Renal cortex interstitium (tissue), 11 donors: ENCODE data around the gene NDUFA11. TPM values are rescaled to one million over a fixed set of nuclear protein-coding genes. Genes with fewer than 3 reads are reported as not detected.

ENCODE experiments used
- DNase-seq, 11 donors: peaks; one replicate each; pipeline ENCODE4 v3.0.0-alpha.2; 2013; ENCODE audit warnings: low read depth in 9 of 11, low spot score in 4 of 11; ENCODE audit errors: extremely low read depth in 1 of 11
- polyA plus RNA-seq, 3 donors: library from polyadenylated mRNA; unstranded; fragments of 120-200 nt; gene quantifications; one replicate each; pipeline ENCODE4 v1.2.1, GENCODE V29; 2013; ENCODE audit not compliant: insufficient read length in 3 of 3

The NDUFA11 gene
- polyA plus RNA-seq, 3 donors, result 130 to 197 (median 179) TPM

DNA sequence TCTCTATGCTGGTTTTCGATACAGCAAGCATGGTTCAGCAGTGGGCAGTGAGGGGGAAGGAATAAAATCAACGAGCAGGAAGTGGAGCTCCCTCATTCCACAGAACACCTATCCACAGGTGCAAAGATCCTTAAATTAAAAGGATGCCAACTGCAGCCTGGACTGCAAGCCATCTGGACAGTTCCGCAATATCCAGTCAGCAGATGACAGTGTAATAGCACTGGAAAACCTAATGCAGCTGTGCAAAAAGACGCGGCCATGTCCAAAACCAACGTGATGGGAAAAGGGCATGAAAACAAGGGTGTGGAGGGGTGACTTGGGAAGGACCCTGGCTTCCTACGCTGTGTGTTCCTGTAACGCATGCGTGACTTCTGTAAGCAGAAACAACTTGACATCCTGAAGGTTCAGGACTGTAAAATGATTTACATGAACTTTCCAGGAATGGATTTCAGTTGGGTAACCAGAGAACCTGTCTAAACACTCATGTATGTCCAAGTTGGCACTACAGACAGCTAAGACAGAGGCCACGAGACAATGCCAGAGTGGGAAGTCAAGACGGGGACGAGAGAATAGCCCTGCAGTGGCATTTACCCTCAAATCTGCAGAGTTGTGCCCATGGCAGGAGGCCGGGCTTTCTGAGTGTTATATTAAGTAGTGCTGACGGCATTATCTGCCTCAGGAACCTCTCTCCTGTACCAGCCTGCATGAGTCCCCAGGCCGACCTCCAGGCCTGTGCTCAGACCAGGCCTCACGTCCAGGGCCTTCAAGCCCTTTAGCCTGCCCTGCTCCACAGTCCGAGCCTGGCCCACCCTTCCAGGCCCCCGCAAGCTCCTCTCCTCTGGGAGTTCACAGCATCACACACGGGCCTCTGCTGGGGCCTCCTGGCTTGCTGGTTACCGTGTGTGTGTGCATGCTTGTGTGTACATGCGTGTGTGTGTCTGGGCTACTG is 36.9 kb upstream of the NDUFA11 start:
- no peak for DNase-seq

DNA sequence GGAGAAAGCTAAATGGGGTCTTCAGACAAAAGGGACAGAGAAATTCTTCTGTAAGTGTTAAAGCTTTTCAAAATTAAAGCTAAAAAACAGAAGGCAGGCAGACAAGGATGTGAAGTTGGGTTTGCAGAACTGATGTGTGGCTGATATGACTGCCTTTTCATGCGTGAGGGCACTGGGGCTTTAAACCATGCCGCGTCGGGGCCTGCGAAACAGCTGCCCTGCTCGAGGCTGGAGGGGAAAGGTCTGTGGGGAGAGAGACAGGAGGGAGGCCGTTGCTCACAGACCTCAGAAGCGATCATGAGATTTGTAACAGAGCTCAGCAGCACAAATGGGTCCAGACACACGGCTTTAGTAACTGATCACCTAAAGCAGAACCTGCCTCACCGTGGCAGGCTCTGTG is 34.0 kb upstream of the NDUFA11 start:
- DNase-seq, result no peak

DNA sequence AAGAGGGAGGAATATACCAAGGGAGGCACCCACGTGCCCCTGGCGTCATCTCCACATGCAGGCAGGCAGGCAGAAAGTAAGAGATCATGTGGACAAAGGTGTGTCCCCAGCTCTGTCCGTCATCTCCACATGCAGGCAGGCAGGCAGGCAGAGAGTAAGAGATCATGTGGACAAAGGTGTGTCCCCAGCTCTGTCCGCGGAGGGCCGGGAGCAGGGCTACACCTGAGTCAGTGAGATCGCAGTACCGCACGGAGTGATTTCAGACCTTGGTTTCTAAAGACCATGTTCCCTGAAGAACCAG is 32.7 kb upstream of the NDUFA11 start:
- DNase-seq, result no peak

DNA sequence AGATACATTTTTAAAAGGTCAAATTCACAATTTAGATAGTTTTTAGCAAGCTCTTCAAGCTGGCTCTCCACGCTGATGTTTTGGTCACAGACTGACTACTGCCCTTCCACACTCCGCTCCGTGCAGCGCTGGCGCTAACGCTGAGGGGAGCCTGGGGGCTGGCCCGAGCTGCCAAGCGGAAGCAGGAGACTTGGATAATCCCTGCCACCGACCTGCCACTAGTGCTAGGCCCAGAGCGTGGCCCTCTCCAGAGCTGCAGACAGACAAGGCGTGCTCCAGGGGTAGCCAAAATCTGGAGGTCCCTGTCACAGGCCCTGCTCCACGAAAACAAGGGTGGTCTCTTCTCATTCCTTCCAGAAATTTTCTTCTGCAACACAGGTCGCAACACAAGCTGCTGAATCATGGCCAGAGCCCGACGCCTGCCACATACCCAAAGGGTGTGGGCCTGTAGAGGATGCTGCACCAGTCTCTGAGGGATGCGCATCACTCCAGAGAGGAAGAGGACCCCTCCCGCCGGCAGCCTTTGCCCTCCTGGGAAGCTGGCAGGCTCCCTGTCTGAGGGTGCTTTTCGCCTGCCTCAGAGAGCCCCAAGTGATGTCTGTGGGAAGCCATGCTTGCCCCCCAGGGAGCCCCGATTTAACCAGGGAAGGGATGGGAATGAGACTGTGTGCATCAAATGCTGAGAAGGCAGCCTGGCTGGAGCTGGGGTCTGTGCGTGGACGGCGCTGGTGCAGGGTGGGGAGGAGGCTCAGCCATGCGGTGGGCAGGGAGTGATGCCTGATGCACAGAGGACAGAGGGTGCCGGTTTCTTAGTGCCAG is 32.1 kb upstream of the NDUFA11 start:
- DNase-seq, result no peak

DNA sequence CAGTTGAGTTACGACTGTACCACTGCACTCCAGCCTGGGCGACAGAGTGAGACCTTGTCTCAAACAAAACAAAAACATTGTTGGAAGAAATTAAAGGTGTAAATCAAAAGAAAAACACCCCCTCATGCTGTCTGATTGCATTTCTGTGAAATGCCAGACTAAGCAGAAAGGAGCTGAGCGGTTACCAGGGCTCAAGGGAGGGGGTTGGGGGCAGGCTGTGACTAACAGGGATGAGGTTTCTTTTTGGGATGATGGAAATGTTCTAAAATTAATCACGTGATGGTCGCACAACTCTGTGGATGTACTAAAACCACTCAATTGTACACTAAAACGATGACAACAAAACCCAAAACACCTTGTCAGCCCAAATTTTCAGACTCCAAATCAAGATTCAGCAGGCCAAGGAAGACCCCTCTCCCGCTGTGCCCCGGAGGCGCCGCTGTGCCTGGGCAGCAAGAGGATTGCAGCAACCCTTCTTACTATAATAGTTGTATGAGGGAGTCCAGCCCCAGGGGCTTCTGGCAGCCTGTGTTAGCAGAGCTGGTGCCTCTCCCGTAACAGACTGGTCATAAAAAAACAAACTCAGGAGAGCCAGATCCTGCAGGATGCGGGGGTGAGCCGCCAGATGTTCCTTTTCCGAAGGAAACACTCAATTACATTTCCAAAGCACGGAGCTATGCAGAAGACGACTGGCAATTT is 31.3 kb upstream of the NDUFA11 start:
- DNase-seq, result peak in 1 of 11 donors; percentile 69

DNA sequence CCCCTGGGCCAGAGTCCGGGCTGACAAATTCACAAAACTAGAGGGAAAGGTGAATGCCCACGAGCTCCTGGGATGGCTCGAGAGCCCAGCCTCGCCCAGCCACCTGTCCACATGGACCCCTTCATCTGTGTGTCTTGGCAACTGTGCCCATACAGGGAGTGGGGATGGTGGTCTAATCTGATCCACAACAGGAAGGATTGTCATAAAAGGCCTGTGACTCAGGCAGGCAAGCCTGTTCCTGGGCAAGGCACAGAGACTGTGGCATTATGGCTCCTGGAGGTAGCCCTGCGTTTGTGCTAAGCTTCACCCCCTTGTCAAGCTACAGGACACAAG is 30.4 kb upstream of the NDUFA11 start:
- no peak for DNase-seq

DNA sequence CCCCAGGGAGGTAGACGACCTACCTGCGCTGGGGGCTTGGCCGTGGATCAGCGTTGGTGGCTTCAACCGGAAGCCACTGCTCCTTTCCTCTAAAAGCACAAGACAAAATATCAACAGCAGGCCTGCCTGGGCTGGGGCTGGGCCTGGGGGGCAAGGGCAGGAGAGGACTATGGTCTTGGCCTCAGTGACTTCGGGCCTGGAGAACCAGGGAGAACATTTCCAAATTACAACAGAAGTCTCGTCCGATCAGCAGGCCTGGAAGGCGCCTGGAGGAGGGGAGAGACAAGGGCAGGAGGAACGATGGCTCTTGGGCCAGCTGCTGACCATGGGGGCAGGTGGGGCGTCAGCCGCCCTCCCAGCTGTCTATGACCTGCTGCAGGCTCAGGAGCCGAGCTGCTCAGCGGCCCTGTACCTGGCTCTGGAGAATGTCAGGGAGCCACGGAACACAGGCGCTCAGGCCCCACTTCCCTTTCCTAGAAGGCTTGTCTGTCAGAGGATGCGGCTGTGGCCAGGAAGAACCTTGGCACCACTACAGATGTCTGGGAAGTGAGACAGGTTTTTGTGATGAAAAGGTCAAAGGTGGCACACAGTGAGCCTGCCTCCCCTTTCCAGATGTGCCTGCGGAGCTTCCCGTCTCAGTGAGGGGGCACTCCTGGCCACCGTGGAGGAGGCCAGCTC is 29.9 kb upstream of the NDUFA11 start:
- DNase-seq, result no peak

DNA sequence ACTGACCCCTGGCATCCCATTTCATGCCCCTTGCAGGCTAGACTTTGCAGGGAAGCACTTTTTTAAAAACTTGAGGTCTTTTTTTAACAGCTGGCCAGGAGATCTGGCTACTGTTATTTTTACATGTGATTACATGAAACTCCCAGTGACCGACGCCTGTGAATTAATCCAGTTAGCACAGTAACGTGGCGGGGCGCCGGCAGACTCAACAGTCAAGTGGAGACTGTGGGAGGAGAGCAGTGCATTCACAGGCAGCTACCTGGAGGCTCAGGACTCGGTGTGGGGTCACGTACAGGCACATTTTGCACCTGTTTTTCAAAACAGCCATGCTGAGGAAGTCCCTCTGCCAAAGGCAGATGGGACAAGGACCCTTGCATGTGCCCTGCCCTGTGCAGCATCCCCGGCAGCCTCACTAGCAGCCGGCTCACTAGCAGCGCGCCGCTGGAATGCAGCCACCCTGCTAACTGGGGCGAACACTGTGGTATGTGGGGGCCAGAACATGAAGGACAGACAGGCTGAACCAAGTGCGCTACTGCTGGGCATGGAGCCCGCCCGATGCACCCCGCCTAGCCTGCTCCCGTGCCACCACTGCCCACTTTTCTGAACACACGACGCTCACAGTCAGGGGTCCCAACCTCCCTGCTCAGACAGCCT is 29.1 kb upstream of the NDUFA11 start:
- DNase-seq, result no peak

DNA sequence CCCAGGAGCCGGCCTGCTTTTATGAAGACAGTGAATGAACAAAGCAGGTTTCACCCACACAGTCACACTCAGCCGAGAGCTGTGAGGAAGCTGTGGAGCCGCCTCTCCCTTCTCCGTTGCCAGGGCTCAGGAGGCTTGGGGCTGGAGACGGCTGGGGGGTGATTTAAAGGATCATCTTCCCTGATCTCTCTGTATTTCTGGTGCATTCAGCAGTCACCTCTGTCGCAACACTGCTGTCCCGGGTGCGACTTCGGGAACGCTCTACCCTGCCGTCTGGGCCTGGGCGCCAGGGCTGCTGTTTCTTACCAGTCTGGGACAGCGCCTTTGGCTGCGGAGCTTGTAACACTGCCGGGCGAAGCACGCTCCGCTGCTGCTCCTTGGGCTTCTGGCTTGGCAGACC is 28.6 kb upstream of the NDUFA11 start:
- DNase-seq, result no peak

DNA sequence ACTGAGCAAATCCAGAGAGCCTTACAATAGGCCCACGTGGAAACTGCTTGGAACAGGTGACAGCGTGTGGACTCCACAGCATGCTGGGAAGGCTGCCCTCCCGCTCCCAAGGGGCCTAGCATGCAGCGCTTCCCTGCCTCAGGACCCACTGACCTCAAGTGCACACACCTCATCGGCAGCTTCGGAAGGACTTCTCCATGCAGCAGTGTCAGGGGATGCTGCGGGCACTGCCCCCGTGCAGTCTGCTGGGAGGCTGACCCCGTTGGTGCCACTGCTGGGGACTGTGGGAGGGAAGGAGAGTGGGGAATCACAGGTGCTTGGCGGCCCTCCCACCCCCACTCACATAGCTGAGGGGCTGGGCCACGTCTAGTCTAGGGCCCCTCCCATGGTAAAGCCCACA is 27.7 kb upstream of the NDUFA11 start:
- no peak for DNase-seq

DNA sequence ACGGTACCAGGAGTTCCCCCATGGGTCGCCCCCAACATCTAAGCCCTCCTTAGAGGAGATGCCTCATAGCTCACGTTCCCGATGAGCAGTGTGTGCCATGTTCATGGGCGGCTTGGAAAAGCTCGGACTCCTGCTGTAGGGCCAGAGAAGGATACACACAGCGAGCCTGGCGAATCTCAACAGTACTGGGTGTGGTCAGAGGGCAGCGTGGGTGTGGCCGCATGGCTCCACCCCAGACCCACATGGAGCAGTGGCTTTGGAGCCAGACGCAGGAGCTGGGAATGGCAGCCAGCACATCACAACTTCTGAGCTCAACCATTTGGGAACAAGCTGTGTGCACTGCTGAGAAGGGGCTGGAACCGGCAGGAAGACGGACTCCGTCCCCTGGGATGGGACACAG is 26.0 kb upstream of the NDUFA11 start:
- no peak for DNase-seq

DNA sequence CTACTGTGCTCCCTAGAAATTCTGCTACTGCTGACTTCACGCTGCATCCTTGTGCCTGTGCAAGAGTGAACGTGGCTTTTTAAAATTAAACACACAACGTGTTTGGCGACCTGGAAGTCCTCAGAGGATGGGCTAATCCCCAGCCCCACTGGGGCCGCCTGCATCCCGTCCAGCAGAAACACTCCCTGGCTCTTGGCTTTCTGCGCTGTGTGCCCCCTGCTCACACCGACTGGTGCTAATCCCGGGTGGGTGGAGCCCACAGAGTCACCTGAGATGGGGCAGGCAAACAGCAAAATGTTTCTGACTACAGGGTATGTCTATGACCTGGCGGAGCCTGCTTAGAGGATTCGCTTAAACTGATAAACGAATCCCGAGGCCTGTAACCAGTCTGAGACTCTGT is 25.6 kb upstream of the NDUFA11 start:
- no peak for DNase-seq

DNA sequence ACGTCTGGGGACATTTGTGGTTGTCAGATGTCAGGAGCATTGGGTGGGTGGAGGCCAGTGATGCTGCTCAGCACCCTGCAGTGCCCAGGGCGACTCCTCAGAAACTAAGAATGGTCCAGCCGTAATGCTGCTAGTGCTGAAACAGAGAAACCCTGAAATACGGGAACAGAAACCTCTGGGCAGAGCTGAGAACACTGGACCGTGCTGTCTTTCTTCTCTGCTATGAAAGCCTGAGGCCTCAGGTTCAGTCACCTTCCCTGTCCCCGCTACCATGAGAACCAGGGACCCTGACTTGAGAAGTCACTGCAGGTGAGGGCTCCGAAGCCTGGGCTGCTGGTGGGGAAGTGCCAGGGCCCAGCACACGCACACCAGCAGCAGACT is 23.8 kb upstream of the NDUFA11 start:
- DNase-seq, result no peak

DNA sequence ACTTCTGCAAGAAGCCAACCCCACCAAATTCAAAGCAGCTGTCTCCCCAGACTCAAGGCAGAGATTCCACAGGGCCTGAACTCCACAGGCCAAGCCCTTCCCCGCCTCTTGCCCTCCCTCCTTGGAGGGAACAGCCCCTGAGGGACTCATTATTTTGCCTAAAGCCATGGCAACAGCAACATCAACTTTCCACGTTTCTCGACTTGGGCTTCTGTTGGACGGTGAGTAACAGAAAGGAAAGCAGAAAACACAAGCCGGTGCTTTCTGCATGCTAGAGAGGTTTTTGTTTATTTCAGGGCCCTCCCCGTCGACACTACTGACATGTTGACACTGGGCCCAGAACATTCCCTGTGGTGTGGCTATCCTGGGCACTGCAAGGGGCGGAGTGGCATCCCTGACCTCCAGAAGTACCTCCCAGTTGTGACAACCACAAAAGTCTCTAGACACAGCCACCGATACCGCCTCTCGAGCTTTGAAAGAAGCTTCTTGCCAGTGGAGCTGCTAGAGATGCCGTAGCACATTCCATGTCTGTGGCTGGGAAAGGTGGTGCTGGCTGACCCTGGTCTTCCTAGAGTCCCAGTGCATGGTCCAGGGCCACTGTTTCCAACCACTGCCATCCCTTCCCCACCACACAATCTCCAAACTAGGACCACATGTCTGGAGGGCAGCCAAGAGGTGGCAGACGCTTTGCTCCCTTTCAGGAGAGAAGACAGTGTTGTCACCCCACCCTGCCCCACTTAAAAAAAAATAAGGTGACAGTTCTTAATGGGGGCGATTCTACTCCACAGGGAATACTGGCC is 23.3 kb upstream of the NDUFA11 start:
- DNase-seq, result peak in 1 of 11 donors; percentile 51

DNA sequence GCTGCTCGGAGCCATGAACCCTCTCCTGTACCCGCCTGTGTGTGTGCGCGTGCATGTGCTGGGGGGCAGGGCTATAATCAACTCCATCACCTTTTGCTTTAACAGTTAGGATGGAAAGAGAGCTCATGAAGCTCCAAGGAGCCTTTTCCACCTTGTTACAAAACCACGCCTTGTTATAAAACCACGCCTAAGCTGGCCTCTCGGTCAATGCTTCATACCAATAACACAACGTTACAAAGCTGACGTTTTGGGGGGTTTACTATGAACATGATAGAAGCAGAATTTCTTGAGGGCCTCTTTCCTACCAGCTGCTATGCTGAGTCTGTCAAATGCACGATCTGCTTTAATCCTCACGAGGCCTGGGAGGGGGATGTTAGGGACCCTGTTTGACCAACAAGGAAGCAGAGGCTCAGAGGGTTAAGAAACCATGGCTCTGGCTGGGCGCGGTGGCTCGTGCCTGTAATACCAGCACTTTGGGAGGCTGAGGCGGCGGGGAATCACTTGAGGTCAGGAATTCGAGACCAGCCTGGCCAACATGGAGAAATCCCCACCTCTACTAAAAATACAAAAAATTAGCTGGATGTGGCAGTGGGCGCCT is 22.3 kb upstream of the NDUFA11 start:
- no peak for DNase-seq

DNA sequence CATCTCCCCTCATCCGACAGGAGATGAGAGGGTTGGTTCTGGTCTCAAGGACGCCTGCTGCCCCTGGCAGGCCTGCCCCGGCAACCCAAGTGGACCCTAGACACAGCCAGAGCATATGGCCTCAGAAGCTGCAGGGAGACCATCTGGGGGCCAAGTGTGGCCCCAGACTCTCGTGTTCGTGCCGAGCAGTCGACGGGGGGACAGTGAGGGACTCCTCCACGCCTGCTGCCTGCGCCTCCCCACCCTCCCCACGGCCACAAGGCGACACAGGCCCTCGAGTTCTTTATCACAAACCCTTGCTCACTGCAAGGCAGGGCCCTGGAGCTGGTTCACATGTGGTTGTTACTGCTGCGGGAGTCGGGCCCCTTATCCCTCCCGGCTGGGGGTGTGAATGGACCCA is 19.8 kb upstream of the NDUFA11 start:
- no peak for DNase-seq

DNA sequence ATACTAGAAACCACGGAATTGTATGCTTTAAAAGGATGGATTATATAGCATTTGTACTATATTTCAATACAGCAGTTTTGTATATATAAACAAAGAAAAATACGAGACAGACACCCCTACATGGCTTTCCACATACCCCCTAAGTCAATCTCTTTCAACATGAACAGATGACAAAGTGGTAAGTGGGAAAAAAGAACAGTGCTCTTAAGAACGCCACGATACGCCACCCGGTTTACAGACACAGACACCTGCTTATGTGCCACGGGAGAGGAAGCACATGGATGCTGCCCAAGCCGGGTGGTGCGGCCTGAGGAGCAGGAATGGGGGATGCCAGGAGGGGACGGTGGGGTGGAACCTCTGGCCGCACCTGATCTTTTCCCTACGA is 18.6 kb upstream of the NDUFA11 start:
- DNase-seq, result no peak
